ENCODE results near the gene FZD4.
"Not testable (repeated sequence)": the region's sequence is repeated elsewhere in the genome, so short reads cannot be mapped to it uniquely, and the experiment has no call there.

Gene FZD4

DNA sequence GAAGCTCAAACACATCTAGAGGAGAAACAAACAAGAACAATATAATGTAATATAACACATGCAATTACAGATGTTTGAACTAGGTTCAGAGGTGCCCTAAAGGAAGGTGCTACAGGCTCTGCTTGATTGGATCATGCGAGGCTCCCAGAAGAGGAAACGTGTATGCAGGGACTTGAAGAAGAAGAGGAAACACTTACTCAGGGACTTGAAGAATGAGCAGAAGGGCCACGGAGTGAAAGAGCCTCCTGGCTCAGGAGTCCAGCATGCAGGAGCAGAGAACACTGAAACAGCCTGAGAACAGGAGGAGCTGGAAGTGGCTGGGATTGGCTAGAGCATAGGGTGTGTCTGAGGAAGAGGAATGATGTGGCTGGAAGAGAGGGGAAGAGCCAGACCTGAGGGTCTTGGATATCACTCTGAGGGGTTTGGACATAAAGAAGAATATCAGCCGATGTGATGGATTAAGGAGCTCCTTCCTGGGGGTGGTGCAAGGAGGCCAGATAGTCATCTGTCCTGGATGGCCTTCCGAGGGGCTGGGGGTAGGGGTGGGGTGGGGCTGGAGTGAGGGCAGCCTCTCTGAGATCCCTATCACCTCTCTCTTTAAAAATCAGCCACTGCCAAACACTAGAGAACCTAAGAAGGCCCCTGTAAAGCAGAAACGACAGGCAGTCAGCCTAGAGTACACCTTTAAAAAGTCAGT is 16.8 kb downstream of the FZD4 start:
- DNase-seq (ENCODE audit: low read depth), result no peak

- DNase-seq (ENCODE audit: low read depth), result not testable (repeated sequence)
These were observed 17.9 kb downstream of the FZD4 start for GRCh38 chr11:86937193-86937806.

GRCh38 chr11:86934926-86935579 is 20.1 kb downstream of the FZD4 start:
- DNase-seq (ENCODE audit: low read depth), result no peak

DNA sequence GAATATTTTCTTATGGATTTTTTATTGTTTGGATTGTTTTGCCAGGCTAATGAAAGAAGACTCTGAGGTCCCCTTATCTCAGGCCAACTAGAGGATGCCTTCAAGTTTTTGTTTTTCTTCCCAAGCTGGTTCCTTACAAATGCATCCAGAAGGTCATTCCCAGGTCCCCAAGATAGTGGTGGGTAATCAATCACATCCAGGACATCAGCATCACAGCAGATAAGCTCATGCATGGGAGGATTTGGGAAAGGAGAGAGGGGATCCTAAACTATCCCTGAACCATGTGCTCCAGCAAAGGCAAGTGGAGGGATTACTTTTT is 20.7 kb downstream of the FZD4 start:
- no peak for DNase-seq (ENCODE audit: low read depth)

GRCh38 chr11:86933891-86934581 is 21.2 kb downstream of the FZD4 start:
- DNase-seq (ENCODE audit: low read depth), result no peak

GRCh38 chr11:86932924-86933875 is 22.0 kb downstream of the FZD4 start:
- no peak for DNase-seq (ENCODE audit: low read depth)

DNA sequence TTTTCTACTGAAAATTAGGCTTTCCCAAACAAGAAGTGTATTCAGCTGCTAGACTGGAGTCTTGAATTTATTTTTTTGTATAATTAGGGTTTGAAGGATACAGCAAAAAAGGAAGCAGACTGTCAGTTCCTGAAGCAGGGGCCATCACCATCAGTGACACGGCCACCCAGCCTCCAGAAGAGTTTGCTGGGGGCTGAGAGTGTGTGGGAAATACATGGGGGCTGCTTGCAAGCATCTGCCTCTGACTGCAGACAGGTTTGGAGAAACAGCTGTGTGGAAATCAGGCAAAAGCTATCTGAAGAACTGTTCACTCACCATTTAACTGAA is 23.0 kb downstream of the FZD4 start:
- no peak for DNase-seq (ENCODE audit: low read depth)

DNA sequence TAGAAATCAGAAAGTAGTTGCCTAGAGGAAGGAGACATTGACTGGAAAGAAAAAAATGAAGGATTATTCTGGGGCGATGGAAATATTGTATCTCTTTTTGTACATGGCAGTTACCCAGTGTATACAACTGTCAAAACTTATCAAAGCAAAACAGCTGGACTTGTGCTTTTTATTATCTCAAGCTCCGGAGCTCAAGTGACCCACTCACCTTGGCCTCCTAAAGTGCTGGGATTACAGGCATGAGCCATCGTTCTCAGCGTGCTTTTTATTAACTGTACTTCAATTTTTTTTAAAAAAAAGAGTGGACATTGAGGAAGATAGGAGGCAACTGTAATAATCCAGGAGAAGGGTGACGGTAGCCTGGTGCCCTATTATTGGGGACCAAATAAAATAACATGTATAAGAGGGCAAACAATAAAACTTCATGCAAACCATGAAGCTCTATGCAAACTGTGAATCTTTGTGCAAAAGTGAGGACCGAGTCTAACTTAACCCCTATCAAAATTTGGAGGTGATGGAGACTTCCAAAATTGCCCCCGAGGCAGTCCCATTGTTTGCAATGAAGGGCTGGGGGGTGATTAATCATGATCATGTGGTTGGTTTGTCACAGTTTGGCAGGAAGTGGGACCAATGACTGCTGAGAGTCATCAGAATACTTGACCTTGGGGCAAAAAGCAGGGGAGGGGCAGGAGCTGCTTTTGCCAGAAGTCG is 23.5 kb downstream of the FZD4 start:
- DNase-seq (ENCODE audit: low read depth), result no peak

DNA sequence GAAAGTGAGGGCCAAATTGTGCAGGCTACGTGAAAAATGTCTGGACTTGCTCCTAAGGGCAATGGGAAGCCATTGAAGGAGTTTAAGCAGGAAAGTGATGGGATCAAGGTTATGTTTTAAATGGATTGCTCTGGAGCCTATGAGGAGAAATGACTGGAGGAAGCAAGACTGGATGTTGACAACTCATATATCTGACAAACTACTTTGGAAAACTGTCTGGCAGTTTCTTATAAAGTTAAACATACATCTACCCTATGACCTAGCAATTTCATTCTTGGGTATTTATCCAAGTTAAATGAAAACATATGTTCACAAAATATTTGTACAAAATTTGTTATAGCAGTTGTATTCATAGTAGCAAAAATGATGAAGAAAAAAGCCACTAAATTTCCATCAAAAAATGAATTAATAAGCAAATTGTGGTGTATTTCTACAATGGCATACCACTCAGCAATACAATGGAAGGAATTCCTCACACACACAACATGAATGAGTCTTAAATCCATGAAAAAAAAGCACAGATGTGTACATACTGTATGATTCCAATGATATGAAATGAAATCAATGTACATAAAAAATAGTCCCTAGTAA is 24.1 kb downstream of the FZD4 start:
- DNase-seq (ENCODE audit: low read depth), result no peak

- no peak for DNase-seq (ENCODE audit: low read depth)
These were observed 28.2 kb downstream of the FZD4 start for GRCh38 chr11:86926975-86927374.

DNA sequence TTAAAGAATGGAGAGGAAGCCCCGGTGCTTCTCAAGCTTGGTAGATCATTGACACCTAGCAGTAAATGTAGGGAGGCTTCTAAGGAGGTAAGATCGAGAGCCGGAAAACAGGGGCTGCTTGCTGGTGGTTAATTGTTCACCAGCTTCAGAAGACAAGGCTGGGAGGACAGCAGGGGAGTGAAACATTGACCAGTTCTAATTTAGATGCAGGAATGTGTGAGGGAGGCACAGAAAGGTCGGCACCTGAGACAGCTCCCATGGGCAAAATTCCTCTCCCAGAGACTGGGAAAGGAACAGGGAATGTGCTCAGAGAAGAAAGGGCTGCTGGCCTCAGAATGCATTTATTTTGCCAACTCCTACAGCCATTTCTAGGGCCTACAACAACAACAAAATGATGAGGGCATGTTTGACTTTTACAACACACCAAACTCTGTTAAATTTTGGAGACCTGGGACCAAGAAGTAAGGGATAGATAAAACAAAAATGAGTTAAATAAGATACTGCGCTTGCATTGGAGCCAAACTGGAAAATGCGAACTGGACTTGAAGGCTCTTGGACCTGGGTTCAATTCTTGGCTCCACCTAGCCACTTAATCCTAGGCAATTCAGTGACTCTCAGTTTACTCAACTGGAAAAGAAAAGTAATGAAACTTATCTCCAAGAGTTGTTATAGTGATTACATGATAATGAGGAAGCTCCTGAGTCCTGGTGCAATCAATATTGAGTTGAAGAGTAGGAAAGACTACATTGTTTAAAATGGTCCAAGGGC is 31.0 kb downstream of the FZD4 start:
- DNase-seq (ENCODE audit: low read depth), result no peak

- no peak for DNase-seq (ENCODE audit: low read depth)
These were observed 33.0 kb downstream of the FZD4 start for GRCh38 chr11:86922225-86922624.

GRCh38 chr11:86919557-86920210 is 35.5 kb downstream of the FZD4 start:
- peak; percentile 59 for DNase-seq (ENCODE audit: low read depth)

GRCh38 chr11:86918973-86919372 is 36.2 kb downstream of the FZD4 start:
- DNase-seq (ENCODE audit: low read depth), result no peak

- no peak for DNase-seq (ENCODE audit: low read depth)
These were observed 36.7 kb downstream of the FZD4 start for GRCh38 chr11:86918496-86918895.

DNA sequence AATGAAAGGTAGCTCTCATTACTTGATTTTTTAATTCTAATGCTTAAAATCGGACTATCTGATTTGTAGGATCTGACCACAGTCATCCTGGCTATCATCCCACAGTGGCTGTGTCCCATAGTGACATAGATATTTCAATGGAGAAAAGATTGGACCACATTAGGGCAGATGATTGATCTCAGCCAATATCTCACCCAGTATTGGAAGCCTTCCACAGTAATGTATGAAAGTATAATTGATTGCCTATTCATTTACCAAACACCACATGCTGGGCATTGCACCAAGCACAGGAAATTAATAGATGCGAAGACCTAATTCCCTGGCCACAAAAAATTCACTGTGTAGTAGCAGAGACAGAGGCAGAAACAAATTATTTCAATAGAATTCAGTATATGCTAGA is 37.6 kb downstream of the FZD4 start:
- no peak for DNase-seq (ENCODE audit: low read depth)

- peak; percentile 59 for DNase-seq (ENCODE audit: low read depth)
These were observed 38.9 kb downstream of the FZD4 start for GRCh38 chr11:86916330-86916729.

- not testable (repeated sequence) for DNase-seq (ENCODE audit: low read depth)
These were observed 39.3 kb downstream of the FZD4 start for GRCh38 chr11:86915850-86916249.

GRCh38 chr11:86914865-86915519 is 40.2 kb downstream of the FZD4 start:
- no peak for DNase-seq (ENCODE audit: low read depth)
